Stimulated activated CD8-positive, alpha-beta memory T cell treated with anti-CD3 and anti-CD28 coated beads, Interleukin-15, amount 100 ng/mL, for 24 hours (primary cell): ENCODE data around the gene MYO15A.

ENCODE experiments used
- DNase-seq: peaks from one replicate; pipeline ENCODE4 v3.0.0-alpha.2; 2020; ENCODE audit warnings: low read depth

Gene MYO15A

DNA sequence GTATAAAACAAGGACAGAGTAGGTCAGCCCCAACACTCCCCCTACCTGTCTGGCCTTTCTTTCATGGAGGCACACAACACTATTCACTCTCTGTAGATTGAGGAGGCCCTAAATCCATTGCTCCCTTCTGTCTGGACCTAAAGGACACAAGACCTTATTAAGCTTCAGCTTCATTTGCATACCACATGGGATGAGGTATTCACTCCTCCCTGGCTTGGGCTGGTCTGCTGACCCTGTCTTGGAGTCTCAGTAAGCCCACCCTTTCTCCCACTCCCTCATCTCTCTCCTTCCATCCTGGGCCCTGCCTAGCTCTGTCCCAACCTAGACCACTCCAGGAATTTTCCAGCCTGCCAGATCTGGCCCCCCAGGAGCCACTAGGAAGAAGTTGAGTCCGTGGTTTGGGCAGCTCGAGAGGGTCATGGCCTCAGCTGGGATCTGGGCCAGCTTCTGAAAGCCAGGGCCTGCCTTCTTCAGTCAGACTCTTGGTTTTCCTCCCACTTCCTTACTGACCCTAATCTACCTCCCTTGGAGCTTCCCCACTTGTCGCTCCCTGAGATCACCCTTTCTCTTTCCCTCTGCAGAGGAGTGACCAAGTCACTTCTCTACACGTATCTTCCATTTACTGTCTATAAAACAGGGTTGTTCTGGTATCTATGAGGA lies 110.3 kb downstream of the MYO15A start:
- no peak for DNase-seq

DNA sequence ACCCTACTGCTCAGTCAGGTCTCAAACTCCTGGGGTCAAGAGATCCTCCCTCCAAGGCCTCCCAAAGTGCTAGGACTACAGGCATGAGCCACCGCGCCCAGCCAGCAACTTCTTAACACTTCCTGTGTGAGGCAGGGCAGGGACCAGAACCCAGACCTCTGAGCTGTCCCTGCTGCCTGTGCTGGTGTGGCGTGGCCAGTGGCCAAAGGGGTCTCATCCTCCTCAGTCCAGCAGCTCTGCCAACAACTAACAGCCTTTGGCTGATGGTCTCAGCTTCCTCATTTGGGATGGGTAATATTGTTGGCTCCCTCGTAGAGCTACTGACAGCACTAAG lies 115.5 kb downstream of the MYO15A start:
- no peak for DNase-seq

GRCh38 chr17:18224387-18225120 lies 116.0 kb downstream of the MYO15A start:
- no peak for DNase-seq

DNA sequence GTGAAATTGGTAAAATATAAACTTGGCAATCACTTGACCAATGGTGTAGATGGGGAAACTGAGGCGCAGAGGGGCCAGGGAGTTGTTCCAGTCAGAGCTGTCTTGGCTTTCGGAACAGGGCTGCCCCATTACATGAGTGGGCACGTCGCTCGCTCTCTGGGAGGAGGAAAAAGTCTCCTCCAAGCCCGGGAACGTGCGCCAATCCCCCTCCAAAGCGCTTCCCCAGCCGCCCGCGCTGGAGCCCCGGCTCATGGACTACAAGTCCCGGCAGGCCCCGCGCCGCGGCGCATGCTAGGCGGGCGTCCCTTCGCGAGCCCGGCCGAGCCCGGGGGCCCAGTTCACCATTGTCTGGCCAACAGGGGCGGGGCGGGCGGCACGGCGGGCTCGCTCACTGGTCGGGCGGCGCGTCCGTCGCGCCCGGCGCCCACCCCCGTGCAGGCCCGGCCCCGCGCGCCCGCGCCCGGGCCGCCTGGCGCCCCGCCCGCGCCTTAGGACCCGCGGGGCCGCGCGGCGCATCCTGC lies 116.6 kb downstream of the MYO15A start, which contains the start of gene LLGL1:
LLGL1 (plus strand) TSS at position 515 of the 521 bp plus-strand sequence. CDS start 48 bp downstream, outside the sequence.
- DNase-seq: peak; percentile 92

- DNase-seq: no peak
Observed at GRCh38 chr17:18225642-18226283, 117.2 kb downstream of the MYO15A start.

- DNase-seq: no peak
Observed at GRCh38 chr17:18226284-18226945, 117.9 kb downstream of the MYO15A start.

DNA sequence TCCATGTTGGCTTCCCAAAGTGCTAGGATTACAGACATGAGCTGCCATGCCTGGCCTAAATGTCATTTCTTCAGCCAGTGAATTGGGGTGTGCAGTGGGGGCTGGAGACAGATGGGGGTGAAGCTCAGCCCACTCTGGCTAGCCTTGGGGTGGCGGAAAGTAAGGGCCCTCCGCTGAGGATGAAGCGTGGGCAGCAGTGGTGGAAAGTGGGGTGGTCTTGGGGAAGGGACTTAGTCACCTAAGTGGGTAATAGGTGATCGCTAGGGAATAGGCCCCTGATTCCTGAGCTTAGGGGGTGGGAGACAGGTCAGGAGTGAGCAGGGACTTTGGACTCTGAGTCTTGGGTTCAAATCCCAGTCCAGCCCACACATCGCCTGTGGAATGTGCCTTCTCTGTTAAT lies 119.1 kb downstream of the MYO15A start:
- DNase-seq: no peak

DNA sequence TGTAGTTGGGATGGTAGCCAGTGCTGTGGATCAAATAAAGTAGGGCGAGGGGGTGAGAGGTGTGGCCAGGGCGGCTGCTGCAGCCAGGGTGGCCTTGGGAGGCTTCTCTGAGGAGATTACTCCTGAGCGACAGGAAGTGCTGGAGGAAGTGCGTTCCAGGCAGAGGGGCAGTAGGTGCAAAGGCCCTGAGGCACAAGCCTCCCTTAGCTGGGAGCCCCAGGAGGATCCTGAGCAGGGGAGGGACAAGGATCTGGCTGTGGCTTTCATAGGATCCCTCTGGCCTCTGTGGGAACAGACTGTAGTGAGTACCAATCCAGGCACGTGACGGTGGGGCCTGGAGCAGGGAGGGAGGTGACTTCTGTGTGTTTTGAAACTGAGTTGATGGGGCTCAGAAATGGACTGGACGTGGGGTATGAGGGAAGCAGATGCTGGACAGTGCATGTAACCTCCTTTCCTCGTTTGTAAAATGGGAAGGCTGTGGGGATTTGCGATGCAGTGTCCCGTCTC lies 119.7 kb downstream of the MYO15A start:
- no peak for DNase-seq

DNA sequence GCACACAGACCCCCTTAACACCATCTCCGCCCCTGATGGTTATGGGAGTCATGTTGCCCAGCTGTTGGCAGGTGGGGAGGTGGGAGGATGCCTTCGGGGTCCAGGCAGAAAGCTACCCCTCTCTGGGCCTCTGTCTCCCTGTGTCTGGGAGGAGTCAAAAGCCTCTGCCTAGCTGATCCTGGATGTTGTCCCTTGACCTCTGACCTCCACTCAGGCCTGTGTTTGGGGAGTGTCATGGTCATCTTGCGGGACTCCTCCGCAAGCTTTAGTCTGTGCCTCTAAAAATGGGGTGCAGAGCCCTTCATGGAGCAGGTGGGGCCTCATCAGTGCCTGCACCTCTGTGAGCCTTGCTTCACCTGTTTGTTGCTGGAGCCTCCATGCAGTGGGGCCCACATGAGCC lies 120.7 kb downstream of the MYO15A start:
- DNase-seq: no peak
